ENCODE measurements around the gene SIRPB1. TPM values are rescaled to one million over a fixed set of nuclear protein-coding genes. Genes with fewer than 3 reads are reported as not detected.
"Not testable (repeated sequence)": the region's sequence is repeated elsewhere in the genome, so short reads cannot be mapped to it uniquely, and the experiment has no call there.

The SIRPB1 gene
- total RNA-seq, 1 experiment from 2014 or later: not detected

GRCh38 chr20:1616858-1617434 lies 2.9 kb downstream of the SIRPB1 start:
- Histone ChIP-seq H3K4me3 (ENCODE audit: low read depth, low read length, poor library complexity, severe bottlenecking) (no peak overlapping the region), H3K9me3 (ENCODE audit: low read depth, low read length, poor library complexity, severe bottlenecking) (no peaks in the 10 kb centered on the region), H3K36me3 (ENCODE audit: insufficient read depth, low read length, poor library complexity, severe bottlenecking) (no peaks in the 10 kb centered on the region), H3K27me3 (replicated peaks; ENCODE audit: insufficient read depth, low read depth, low read length, poor library complexity) (no peaks in the 10 kb centered on the region), H3K4me1 (ENCODE audit: insufficient read depth, low read length, poor library complexity, severe bottlenecking) (peaks cover 10% of the 10 kb centered on the region), H3K27ac (ENCODE audit: low read depth, low read length, poor library complexity, severe bottlenecking) (peak overlapping the region; percentile 51)
- intact Hi-C loops (cut with micrococcal nuclease; ENCODE audit: unreplicated experiment): no loop called here
- CTCF ChIA-PET: no interaction called here
- no TSS peak for BruUV-seq (replicated peaks)
- no peak for TF ChIP-seq EZH2 (IDR thresholded peaks at IDR 0.05; ENCODE audit: borderline replicate concordance, low read depth, low read length, poor library complexity, severe bottlenecking)
- TF ChIP-seq, protein P1, sequence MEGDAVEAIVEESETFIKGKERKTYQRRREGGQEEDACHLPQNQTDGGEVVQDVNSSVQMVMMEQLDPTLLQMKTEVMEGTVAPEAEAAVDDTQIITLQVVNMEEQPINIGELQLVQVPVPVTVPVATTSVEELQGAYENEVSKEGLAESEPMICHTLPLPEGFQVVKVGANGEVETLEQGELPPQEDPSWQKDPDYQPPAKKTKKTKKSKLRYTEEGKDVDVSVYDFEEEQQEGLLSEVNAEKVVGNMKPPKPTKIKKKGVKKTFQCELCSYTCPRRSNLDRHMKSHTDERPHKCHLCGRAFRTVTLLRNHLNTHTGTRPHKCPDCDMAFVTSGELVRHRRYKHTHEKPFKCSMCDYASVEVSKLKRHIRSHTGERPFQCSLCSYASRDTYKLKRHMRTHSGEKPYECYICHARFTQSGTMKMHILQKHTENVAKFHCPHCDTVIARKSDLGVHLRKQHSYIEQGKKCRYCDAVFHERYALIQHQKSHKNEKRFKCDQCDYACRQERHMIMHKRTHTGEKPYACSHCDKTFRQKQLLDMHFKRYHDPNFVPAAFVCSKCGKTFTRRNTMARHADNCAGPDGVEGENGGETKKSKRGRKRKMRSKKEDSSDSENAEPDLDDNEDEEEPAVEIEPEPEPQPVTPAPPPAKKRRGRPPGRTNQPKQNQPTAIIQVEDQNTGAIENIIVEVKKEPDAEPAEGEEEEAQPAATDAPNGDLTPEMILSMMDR (conservative IDR thresholded peaks at IDR 0.05; ENCODE audit: low read depth, low read length): no peak
- POLR2A ChIA-PET (ENCODE audit: low non-redundant PET): interaction anchor here (0.6 kb wide), 1 partner anchor 40 kb away, joined by 3 read pairs; no protein-coding TSS in a partner anchor
- DNase-seq (ENCODE audit: low spot score): peak; percentile 80

- DNase-seq (ENCODE audit: low spot score); H3K27me3 ChIP-seq (replicated peaks; ENCODE audit: insufficient read depth, low read depth, low read length, poor library complexity); POLR2A ChIA-PET (ENCODE audit: low non-redundant PET); CTCF ChIA-PET; BruUV-seq (replicated peaks); H3K36me3 ChIP-seq (ENCODE audit: insufficient read depth, low read length, poor library complexity, severe bottlenecking); H3K27ac ChIP-seq (ENCODE audit: low read depth, low read length, poor library complexity, severe bottlenecking); H3K9me3 ChIP-seq (ENCODE audit: low read depth, low read length, poor library complexity, severe bottlenecking); intact Hi-C loops (cut with micrococcal nuclease; ENCODE audit: unreplicated experiment); H3K4me3 ChIP-seq (ENCODE audit: low read depth, low read length, poor library complexity, severe bottlenecking); H3K4me1 ChIP-seq (ENCODE audit: insufficient read depth, low read length, poor library complexity, severe bottlenecking): not testable (repeated sequence)
Measured at GRCh38 chr20:1610404-1610803, 9.4 kb downstream of the SIRPB1 start.

DNA sequence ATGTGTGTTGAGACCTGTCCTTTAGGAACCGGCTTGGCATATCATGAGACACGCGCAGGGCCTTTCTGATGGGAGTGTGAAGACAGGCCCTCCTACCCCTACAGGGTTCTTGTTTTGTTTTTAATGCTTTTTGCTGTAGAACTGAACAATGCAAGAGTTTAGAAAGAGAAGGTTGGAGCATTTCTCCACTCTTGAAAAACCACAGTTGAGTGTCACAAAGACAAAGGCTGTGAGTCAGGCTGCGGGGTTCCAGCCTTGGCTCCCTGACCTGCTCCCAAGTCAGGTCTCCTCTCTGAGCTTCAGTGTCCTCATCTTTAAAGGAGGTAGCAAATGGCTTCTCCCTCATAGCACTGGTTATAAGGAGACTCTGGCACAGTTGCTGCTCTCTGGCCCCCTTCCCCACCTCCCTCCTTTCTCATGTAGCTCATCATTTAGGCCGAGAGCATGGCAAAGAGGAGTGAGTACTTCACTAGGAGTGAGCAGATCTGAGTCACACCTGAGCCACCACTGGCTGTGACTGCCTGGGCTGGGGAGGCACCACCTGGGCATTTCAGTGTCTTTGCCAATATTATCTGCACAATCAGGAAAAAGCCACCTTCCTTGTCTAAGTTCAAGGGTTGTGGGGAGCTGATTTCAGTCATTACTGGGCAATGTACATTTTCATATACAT lies 11.0 kb downstream of the SIRPB1 start:
- BruUV-seq (replicated peaks); H3K4me1 ChIP-seq (ENCODE audit: insufficient read depth, low read length, poor library complexity, severe bottlenecking); DNase-seq (ENCODE audit: low spot score): not testable (repeated sequence)

GRCh38 chr20:1600736-1601135 lies 19.1 kb downstream of the SIRPB1 start:
- ChIA-PET POLR2A (ENCODE audit: low non-redundant PET) (no interaction called here), CTCF (no interaction called here)
- no peaks in the 10 kb centered on the region for H3K9me3 ChIP-seq (ENCODE audit: low read depth, low read length, poor library complexity, severe bottlenecking)
- no peaks in the 10 kb centered on the region for H3K4me1 ChIP-seq (ENCODE audit: insufficient read depth, low read length, poor library complexity, severe bottlenecking)
- no peak overlapping the region for H3K4me3 ChIP-seq (ENCODE audit: low read depth, low read length, poor library complexity, severe bottlenecking)
- TF ChIP-seq, protein P1 (conservative IDR thresholded peaks at IDR 0.05; ENCODE audit: low read depth, low read length): no peak
- TF ChIP-seq EZH2 (IDR thresholded peaks at IDR 0.05; ENCODE audit: borderline replicate concordance, low read depth, low read length, poor library complexity, severe bottlenecking): no peak
- H3K27me3 ChIP-seq (replicated peaks; ENCODE audit: insufficient read depth, low read depth, low read length, poor library complexity): no peaks in the 10 kb centered on the region
- no peak for DNase-seq (ENCODE audit: low spot score)
- intact Hi-C loops (cut with micrococcal nuclease; ENCODE audit: unreplicated experiment): no loop called here
- no peaks in the 10 kb centered on the region for H3K36me3 ChIP-seq (ENCODE audit: insufficient read depth, low read length, poor library complexity, severe bottlenecking)
- BruUV-seq (replicated peaks): no TSS peak
- H3K27ac ChIP-seq (ENCODE audit: low read depth, low read length, poor library complexity, severe bottlenecking): no peak overlapping the region

More for the DNA sequence above, 11.0 kb downstream of the SIRPB1 start:
- CTCF ChIA-PET; intact Hi-C loops (cut with micrococcal nuclease; ENCODE audit: unreplicated experiment); H3K27ac ChIP-seq (ENCODE audit: low read depth, low read length, poor library complexity, severe bottlenecking); POLR2A ChIA-PET (ENCODE audit: low non-redundant PET); H3K27me3 ChIP-seq (replicated peaks; ENCODE audit: insufficient read depth, low read depth, low read length, poor library complexity); H3K9me3 ChIP-seq (ENCODE audit: low read depth, low read length, poor library complexity, severe bottlenecking); H3K36me3 ChIP-seq (ENCODE audit: insufficient read depth, low read length, poor library complexity, severe bottlenecking); H3K4me3 ChIP-seq (ENCODE audit: low read depth, low read length, poor library complexity, severe bottlenecking): not testable (repeated sequence)

Data from A673 (cell line).